GM12878 (cell line): ENCODE measurements around the gene LHFPL4. TPM values are rescaled to one million over a fixed set of nuclear protein-coding genes. Genes with fewer than 3 reads are reported as not detected.
"Not testable (repeated sequence)": the region's sequence is repeated elsewhere in the genome, so short reads cannot be mapped to it uniquely, and the experiment has no call there.

Source experiments
- ATAC-seq: fragments of 200-7000 bp; cut with Tn5 transposase; 3 replicates; pipeline ENCODE4 v1.9.1; 2020; ENCODE audit warnings: mild to moderate bottlenecking, moderate library complexity
- BruUV-seq: library from RNA; stranded (reverse); fragments of 400-500 nt; replicated peaks from 2 replicates; lab custom pipeline; 2021; lab: Mats Ljungman, UMichigan
- CTCF ChIA-PET: fragments of 300-600 bp; sonication (Branson Sonifier 250); formaldehyde crosslinking; extraction: SDS; loops from one replicate; lab custom pipeline; 2021; ENCODE audit warnings: inconsistent platforms; lab: Yijun Ruan, JAX
- POLR2A ChIA-PET: fragments of 350-600 bp; formaldehyde crosslinking; extraction: SDS; loops from one replicate; lab custom pipeline; 2021; ENCODE audit warnings: inconsistent platforms; lab: Charles Lee
- RAD21 ChIA-PET: fragments of 300-600 bp; sonication (Branson Sonifier 250); formaldehyde crosslinking; loops from one replicate; lab custom pipeline; 2023; ENCODE audit warnings: antibody characterized with exemption; ENCODE audit not compliant: unreplicated experiment; lab: Charles Lee
- SMC1A ChIA-PET: fragments of 300-600 bp; sonication (Branson Sonifier 250); formaldehyde crosslinking; loops from one replicate; lab custom pipeline; 2023; ENCODE audit not compliant: unreplicated experiment, uncharacterized antibody; lab: Charles Lee
- DNase-seq: peaks from one replicate; pipeline ENCODE4 v3.0.0-alpha.2; 2011; ENCODE audit warnings: low read depth, low spot score
- FAIRE-seq: peaks from 3 replicates; lab custom pipeline; 2011; peaks lifted over from hg19 to GRCh38; lab: Jason Lieb, UNC
- H2AFZ ChIP-seq: 2 replicates; pipeline ENCODE4 v1.6.0; 2011; ENCODE audit warnings: low read depth, low read length, control low read depth; ENCODE audit not compliant: control insufficient read depth
- H3K27ac ChIP-seq: 2 replicates; pipeline ENCODE4 v1.5.1; 2011; ENCODE audit warnings: control low read depth; ENCODE audit not compliant: control insufficient read depth, insufficient read depth
- H3K27me3 ChIP-seq, 2 experiments: replicated peaks in 1 of 2; 2 replicates each; pipeline versions ENCODE4 v1.6.0 to v1.6.1; 2011; ENCODE audit warnings: low read length in 1 of 2; ENCODE audit not compliant: control insufficient read depth in 2 of 2, insufficient read depth in 2 of 2
- H3K36me3 ChIP-seq, 2 experiments: 2 replicates each; pipeline ENCODE4 v1.5.1; 2011; ENCODE audit warnings: low read length in 1 of 2; ENCODE audit not compliant: control insufficient read depth in 2 of 2, insufficient read depth in 2 of 2
- H3K4me1 ChIP-seq: 2 replicates; pipeline ENCODE4 v1.6.1; 2011; ENCODE audit warnings: mild to moderate bottlenecking, low read length, moderate library complexity, mixed read lengths; ENCODE audit not compliant: control insufficient read depth, insufficient read depth
- H3K4me2 ChIP-seq: 2 replicates; pipeline ENCODE4 v1.6.0; 2011; ENCODE audit warnings: control low read depth; ENCODE audit not compliant: control insufficient read depth, insufficient read depth
- H3K4me3 ChIP-seq: fragments of 200-600 bp; sonication (generic); 2 replicates; pipeline ENCODE4 v1.5.1; 2016
- H3K79me2 ChIP-seq: 2 replicates; pipeline ENCODE4 v1.6.0; 2011; ENCODE audit warnings: low read length; ENCODE audit not compliant: control insufficient read depth, insufficient read depth
- H3K9ac ChIP-seq: 2 replicates; pipeline ENCODE4 v1.8.0; 2011; ENCODE audit warnings: low read length, control low read depth, mixed read lengths; ENCODE audit not compliant: control insufficient read depth, insufficient read depth
- H3K9me3 ChIP-seq: replicated peaks from 3 replicates; pipeline ENCODE4 v1.5.1; 2011; ENCODE audit warnings: mild to moderate bottlenecking, low read length; ENCODE audit not compliant: control insufficient read depth, insufficient read depth
- H4K20me1 ChIP-seq: 2 replicates; pipeline ENCODE4 v1.6.0; 2011; ENCODE audit not compliant: control insufficient read depth, insufficient read depth
- ASH2L ChIP-seq: fragments of 300-600, 200-600 bp; sonication (generic); IDR thresholded peaks from 2 replicates; pipeline ENCODE4 v1.6.1; 2017; ENCODE audit warnings: low read depth, mild to moderate bottlenecking, borderline replicate concordance
- BHLHE40 ChIP-seq, 2 experiments: fragments of 450-650 bp in 1 of 2; IDR thresholded peaks; 2 replicates each; pipeline ENCODE4 v1.6.1; 2011 to 2017; ENCODE audit warnings: low read depth in 2 of 2, borderline replicate concordance in 1 of 2, improper control_type of control experiment in 1 of 2, low read length in 1 of 2, mild to moderate bottlenecking in 1 of 2
- USF1 ChIP-seq: IDR thresholded peaks from 2 replicates; pipeline ENCODE4 v1.6.1; 2011; ENCODE audit warnings: borderline replicate concordance, low read depth, mild to moderate bottlenecking, moderate library complexity, mixed read lengths, low read length; ENCODE audit not compliant: insufficient read depth; ENCODE audit errors: extremely low read length
- WGBS: methylation state at CpG from one replicate; pipeline ENCODE4 v1.1.6; 2016; ENCODE audit warnings: low lambda C conversion rate; ENCODE audit not compliant: insufficient replicate concordance, insufficient coverage; ENCODE audit errors: missing lambda C conversion rate; 5-methylcytosine and 5-hydroxymethylcytosine counted together
- in situ Hi-C: fragments of 300-500 bp; cut with MboI; formaldehyde crosslinking; loops from 9 replicates; pipeline ENCODE4 v1.14.3; 2018; ENCODE audit warnings: mixed read lengths
- intact Hi-C: fragments of 100-400 bp; cut with micrococcal nuclease; formaldehyde crosslinking; loops from one replicate; pipeline ENCODE4 v1.14.2; 2022; ENCODE audit not compliant: unreplicated experiment
- polyA plus RNA-seq, 11 experiments: library from polyadenylated mRNA; depleted of rRNA in 4 of 11; unstranded in 6 of 11; stranded (reverse) in 5 of 11; fragments of >200 nt; fragmentation: Nextera tagmentation in 4 of 11; fragmentation: Illumina TruSeq in 1 of 11; extraction: Ambion mirVana in 4 of 11; extraction: Trizol in 1 of 11; gene quantifications; 1 replicate in 1 of 11; 2 replicates in 10 of 11; pipeline versions ENCODE4 v1.2.1 to v1.2.3, GENCODE V29; 2011 to 2016; ENCODE audit warnings: inconsistent platforms in 2 of 11, missing spikeins in 2 of 11, low read depth in 1 of 11
- total RNA-seq, 4 experiments: library from RNA; depleted of rRNA in 3 of 4; stranded (reverse); fragments of >200 nt in 3 of 4; fragmentation: Illumina TruSeq in 1 of 4; extraction: Trizol in 1 of 4; gene quantifications; 2 replicates each; pipeline versions ENCODE4 v1.2.1 to v1.2.3, GENCODE V29; 2013 to 2021

LHFPL4 gene
- total and polyA plus RNA-seq, 10 of the 15 experiments (the other 5 are each of a cell fraction or from before 2014, with no cell fraction given), result 0.05 to 0.15 TPM; not detected in 8

- BruUV-seq, DNase-seq, CTCF ChIA-PET, H2AFZ ChIP-seq, POLR2A ChIA-PET, H3K27ac ChIP-seq, H3K9me3 ChIP-seq, ATAC-seq, H3K4me1 ChIP-seq, FAIRE-seq, H4K20me1 ChIP-seq, H3K27me3 ChIP-seq, H3K4me3 ChIP-seq, H3K9ac ChIP-seq, H3K79me2 ChIP-seq, H3K36me3 ChIP-seq, SMC1A ChIA-PET, intact Hi-C loops, RAD21 ChIA-PET, in situ Hi-C loops: not testable (repeated sequence)
- WGBS, result 68% methylated on average over 24 of the region's 24 CpGs
- peak overlapping the region; percentile 17; the same call in 1 of the 2 replicates for H3K4me2 ChIP-seq
Observed at GRCh38 chr3:9601006-9601581, 47.5 kb upstream of the LHFPL4 start.

- ATAC-seq, result no peak
- H4K20me1 ChIP-seq, result no peaks in the 10 kb centered on the region
Observed at GRCh38 chr3:9600597-9600996, 47.0 kb upstream of the LHFPL4 start.

More at GRCh38 chr3:9600597-9600996, 47.0 kb upstream of the LHFPL4 start:
- Histone ChIP-seq H3K4me3 (no peak overlapping the region), H3K27me3 (no peaks in the 10 kb centered on the region), H3K4me1 (no peaks in the 10 kb centered on the region), H3K9ac (no peak overlapping the region), H2AFZ (no peak overlapping the region), H3K79me2 (no peaks in the 10 kb centered on the region), H3K4me2 (peak overlapping the region; percentile 17; the same call in 1 of the 2 replicates), H3K36me3 (no peaks in the 10 kb centered on the region), H3K9me3 (no peaks in the 10 kb centered on the region; the same call in 1 of the 3 replicates), H3K27ac (no peak overlapping the region)
- FAIRE-seq (no peak), DNase-seq (no peak)
- WGBS, result 28% methylated on average over 29 of the region's 42 CpGs
- ChIA-PET POLR2A (no interaction called here), RAD21 (no interaction called here), CTCF (no interaction called here), SMC1A (no interaction called here)
- BruUV-seq, result no TSS peak
- no peak for TF ChIP-seq ASH2L
- peak; percentile 11 for TF ChIP-seq USF1
- TF ChIP-seq BHLHE40 (IDR thresholded peaks at IDR 0.05; ENCODE audit: borderline replicate concordance in 1 of 2, low read depth in 2 of 2, low read length in 1 of 2), result peak in 1 of 2 experiments; percentile 23; a peak in 1 of 4 replicates
- in situ Hi-C loops, result no loop called here
- intact Hi-C loops, result no loop called here
